Mesodermal cell (in vitro differentiated cells): ENCODE measurements around the gene MECR.

Experiments used
- H3K27ac ChIP-seq: 2 replicates; pipeline ENCODE4 v1.7.0; 2013; ENCODE audit warnings: mild to moderate bottlenecking, low read depth, low read length, moderate library complexity; ENCODE audit not compliant: severe bottlenecking
- H3K36me3 ChIP-seq: 2 replicates; pipeline ENCODE4 v1.7.1; 2013; ENCODE audit warnings: mild to moderate bottlenecking, low read length, moderate library complexity; ENCODE audit not compliant: control insufficient read depth, insufficient read depth
- H3K4me1 ChIP-seq: one replicate; pipeline ENCODE4 v1.7.1; 2013; ENCODE audit warnings: mild to moderate bottlenecking, low read length; ENCODE audit not compliant: insufficient read depth, control insufficient read depth, poor library complexity, severe bottlenecking
- H3K4me3 ChIP-seq: 2 replicates; pipeline ENCODE4 v1.7.0; 2013; ENCODE audit warnings: low read length, control low read depth, mild to moderate bottlenecking; ENCODE audit not compliant: insufficient read depth, poor library complexity, severe bottlenecking; ENCODE audit errors: extremely low read depth
- H3K9me3 ChIP-seq: 2 replicates; pipeline ENCODE4 v1.7.1; 2013; ENCODE audit warnings: mild to moderate bottlenecking, low read length, moderate library complexity; ENCODE audit not compliant: control insufficient read depth
- WGBS, 2 experiments: methylation state at CpG; one replicate each; pipeline ENCODE4 v1.1.5; 2013; ENCODE audit warnings: missing lambda C conversion rate in 2 of 2; ENCODE audit not compliant: insufficient coverage in 2 of 2; 5-methylcytosine and 5-hydroxymethylcytosine counted together

The MECR gene

DNA sequence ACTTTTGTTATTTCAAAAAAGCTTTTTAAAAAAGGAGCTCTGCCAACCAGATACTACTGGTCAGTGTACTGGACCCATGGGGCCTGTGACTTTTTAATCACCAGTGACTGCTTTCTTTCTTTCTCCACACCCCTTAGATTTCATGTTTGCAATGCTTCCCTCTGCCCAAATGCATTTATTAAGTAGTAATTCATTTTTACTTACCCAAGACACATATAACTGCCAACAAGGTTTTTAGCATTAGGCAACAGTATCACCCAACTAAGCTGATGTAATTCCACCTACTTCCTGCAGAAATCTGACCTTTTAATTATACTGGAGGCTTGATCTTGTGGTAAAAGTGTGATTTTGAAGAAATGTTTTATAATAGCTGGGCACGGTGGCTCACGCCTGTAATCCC lies 12.5 kb downstream of the MECR start:
- WGBS, 2 experiments: 79 to 94% methylated on average over 2 of the region's 2 CpGs
- Histone ChIP-seq H3K4me3 (no peak overlapping the region), H3K9me3 (no peaks in the 10 kb centered on the region), H3K36me3 (peaks cover 56% of the 10 kb centered on the region), H3K27ac (no peak overlapping the region), H3K4me1 (peaks cover 6% of the 10 kb centered on the region)

DNA sequence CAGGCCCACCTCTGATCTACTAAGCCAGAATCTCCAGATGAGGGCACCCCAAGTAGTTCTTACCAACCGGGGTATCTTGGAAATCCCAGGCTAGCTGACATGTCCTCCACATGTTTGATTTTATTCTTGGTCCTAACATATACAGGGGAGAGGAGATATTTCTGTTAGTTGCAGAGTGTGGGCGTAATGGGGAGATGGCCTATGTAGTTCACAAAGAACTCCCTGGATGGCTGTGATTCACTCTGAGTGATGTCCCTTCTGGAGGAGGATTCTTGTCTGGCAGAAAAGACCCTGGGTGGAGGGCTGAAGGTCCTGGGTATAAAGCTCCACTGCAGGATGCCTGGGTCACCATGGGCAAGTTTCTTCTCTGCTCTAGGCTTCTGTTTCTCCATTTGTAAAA lies 13.1 kb downstream of the MECR start:
- WGBS, 2 experiments: 83 to 100% methylated on average over 1 of the region's 2 CpGs
- Histone ChIP-seq H3K4me1 (peaks cover 1% of the 10 kb centered on the region), H3K9me3 (no peaks in the 10 kb centered on the region), H3K27ac (no peak overlapping the region), H3K4me3 (no peak overlapping the region), H3K36me3 (peaks cover 56% of the 10 kb centered on the region)

DNA sequence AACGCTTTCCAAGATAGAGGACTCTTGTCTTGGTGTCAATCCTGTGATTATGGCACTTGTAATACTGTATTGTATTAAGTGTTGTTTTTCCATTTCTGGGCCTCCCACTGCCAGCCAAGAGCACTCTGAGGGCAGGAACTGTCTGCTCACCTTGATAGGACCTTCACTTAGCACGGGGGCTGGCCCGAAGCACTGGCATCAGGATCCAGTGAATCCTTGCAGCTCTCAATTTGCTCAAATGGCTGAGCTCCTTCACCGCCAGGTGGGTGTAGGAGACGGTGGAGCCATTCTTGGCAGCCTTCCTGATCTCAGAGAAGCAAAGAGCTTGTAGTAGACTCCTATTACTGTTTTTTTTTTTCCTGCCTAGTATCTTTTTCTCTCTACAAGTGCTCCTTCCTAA lies 17.7 kb downstream of the MECR start:
- WGBS, 2 experiments: 76 to 81% methylated on average over 4 of the region's 5 CpGs
- Histone ChIP-seq H3K9me3 (no peaks in the 10 kb centered on the region), H3K4me1 (peaks cover 22% of the 10 kb centered on the region), H3K4me3 (no peak overlapping the region), H3K36me3 (peaks cover 51% of the 10 kb centered on the region), H3K27ac (no peak overlapping the region)

DNA sequence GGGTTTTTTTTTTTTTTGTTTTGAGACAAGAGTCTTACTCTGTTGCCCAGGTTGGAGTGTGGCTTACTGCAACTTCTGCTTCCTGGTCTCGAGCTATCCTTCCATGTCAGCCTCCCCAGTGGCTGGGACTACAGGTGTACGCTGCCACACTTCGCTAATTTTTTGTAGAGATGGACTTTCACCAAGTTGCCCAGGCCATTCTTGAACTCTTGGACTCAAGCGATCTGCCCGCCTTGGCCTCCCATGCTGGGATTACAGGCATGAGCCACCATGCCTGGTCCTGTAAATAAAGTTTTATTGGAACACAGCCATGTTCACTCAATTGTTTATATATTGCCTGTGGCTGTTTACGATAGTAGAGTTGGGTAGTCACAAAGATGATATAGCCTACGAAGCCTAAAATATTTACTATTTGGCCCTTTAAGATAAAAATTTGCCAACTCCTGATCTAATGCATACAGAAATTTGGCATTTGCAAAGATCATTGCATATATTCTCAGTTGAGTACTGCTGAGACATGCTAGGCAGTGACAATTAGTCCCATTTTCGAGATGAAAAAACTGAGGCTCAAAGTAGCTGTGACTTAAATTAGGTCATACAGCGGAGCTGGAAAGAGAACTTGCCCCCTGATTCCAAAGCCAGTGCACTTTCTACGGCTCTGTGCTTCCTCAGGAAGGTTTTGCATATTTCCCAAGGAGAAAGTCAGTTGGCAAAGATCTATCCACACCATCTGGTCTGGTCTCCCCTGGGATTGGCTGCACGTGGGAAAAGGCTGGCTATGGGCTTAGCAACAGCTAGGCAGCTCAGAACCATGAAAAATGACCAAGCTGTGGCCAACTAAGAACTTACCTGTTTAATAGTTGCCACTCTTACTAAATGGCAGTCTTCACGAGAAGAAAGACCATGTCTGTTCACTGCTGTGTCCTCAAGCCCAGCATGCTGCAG lies 19.4 kb downstream of the MECR start:
- 94 to 96% methylated on average over 8 to 11 of the region's 12 CpGs for WGBS, 2 experiments
- no peak overlapping the region for H3K27ac ChIP-seq
- no peak overlapping the region for H3K4me3 ChIP-seq
- H3K36me3 ChIP-seq: peaks cover 48% of the 10 kb centered on the region
- H3K9me3 ChIP-seq: no peaks in the 10 kb centered on the region
- H3K4me1 ChIP-seq: peaks cover 28% of the 10 kb centered on the region

DNA sequence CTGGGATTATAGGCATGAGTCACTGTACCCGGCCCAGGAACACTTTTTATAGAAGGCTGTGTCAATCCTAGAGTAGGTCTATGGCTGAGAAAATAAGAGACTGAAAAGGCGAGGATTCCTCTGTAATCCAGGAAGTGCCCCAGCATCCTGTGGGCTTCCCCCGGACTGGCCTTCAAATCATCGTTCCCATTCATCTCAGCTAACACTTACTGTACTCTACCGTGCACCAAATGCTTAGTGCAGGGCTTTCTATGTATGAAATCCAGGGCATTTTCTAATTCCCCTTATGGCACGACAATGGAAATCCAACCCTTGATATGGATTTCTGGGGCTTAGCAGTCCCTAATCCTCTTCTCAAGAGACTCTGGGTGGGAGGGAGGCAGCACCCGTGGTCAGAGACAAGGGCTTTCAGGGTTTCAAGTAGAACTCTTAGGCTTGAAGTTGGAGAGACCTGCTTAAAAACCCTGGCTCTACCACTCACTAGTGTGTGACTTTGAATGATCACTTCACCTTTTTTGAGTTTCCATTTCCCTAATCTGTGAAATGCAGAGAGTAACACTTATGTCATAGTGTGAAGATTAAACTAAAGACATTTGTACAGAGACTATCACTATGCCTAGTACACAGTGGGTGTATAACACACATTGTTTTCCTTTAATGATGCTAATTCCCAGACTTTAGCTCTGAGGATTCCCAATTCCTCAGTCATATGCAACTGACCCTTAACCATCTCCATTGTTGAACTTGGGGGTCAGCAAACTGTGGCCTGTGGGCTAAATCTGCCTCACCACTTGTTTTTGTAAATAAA lies 20.3 kb downstream of the MECR start:
- peaks cover 28% of the 10 kb centered on the region for H3K4me1 ChIP-seq
- peak overlapping the region; percentile 16 for H3K27ac ChIP-seq
- no peaks in the 10 kb centered on the region for H3K9me3 ChIP-seq
- 88 to 95% methylated on average over 5 of the region's 7 CpGs for WGBS, 2 experiments
- no peak overlapping the region for H3K4me3 ChIP-seq
- H3K36me3 ChIP-seq: peaks cover 48% of the 10 kb centered on the region

DNA sequence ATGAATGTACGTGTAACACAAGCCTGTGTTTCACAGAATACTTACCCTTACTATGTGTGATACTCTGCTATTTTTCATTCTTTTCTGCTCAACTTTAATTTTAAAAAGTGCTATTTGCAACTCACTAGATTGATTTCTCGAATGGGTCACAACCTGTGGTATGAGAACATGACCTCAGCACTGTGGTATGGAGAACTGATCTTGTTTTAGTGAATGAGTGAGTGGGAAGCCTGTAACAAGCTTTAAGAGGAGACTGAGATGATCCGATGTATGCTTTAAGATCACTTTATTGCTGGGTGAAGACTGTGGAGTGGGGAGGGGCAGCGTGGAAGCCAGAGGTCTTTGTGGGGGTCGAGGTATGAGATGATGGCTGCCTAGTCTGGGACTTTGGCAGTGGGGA lies 21.6 kb downstream of the MECR start:
- Histone ChIP-seq H3K36me3 (peaks cover 37% of the 10 kb centered on the region), H3K9me3 (no peaks in the 10 kb centered on the region), H3K4me3 (no peak overlapping the region), H3K27ac (peak overlapping the region; percentile 50), H3K4me1 (peaks cover 28% of the 10 kb centered on the region)
- WGBS, 2 experiments: 93% methylated on average over 5 of the region's 5 CpGs

DNA sequence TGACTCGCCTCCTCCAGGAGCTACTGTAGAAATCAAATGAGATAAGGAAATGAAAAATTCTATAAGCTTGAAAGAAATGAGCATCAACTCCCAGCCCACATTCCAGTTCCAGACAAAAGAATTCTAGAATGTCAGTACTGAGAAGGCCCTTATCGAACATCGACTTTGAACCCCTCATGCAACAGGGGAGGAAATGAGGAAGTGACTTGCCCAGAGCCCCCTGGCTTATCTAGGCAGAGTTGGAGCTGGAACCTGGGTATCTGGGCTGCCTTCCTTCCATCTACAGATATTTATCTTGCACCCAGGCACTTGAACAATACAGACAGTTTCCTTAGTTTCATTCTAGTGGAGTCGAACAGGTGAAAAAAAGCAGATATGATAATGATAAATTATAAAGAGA lies 22.3 kb downstream of the MECR start:
- no peak overlapping the region for H3K4me3 ChIP-seq
- peaks cover 28% of the 10 kb centered on the region for H3K4me1 ChIP-seq
- H3K9me3 ChIP-seq: no peaks in the 10 kb centered on the region
- H3K36me3 ChIP-seq: peaks cover 37% of the 10 kb centered on the region
- WGBS, 2 experiments: 93 to 100% methylated on average over 1 to 2 of the region's 4 CpGs
- H3K27ac ChIP-seq: peak overlapping the region; percentile 50

DNA sequence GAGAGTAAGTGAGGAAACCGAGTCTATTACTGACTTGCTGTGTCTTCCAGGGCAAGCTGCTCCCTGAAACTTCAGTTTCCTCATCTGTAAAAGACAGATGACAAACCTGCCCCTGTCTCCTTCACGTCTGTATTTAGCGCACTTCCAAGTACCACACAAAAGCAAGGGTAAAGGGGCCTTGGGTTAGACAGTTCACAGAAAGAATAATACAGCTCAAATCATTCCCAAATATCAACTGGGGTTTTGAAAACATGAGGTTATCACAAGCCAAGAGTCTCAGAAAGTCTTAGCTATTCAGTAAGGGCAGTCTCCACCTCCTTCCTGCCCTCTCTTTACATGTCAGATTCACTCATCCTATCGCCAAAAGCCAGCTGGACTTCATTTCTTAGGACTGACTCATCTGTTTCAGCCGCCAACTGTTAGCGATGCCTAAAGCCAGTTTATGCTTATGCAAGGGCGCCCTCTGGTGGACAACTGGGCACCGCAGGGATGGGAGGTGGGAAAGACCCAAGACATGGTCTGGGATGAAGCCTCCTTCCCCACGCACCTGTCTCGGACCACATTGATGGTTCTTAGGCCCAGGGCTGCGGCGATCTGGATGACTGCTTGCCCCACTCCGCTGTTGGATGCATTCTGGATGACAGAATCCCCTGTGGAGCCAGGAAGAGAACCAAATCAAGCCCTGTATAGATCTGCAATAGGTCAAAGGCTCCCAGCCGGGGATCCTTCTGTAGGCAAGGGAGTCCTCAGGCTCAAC lies 28.0 kb downstream of the MECR start:
- Histone ChIP-seq H3K9me3 (no peaks in the 10 kb centered on the region), H3K4me1 (peaks cover 26% of the 10 kb centered on the region), H3K36me3 (peaks cover 52% of the 10 kb centered on the region), H3K27ac (peak overlapping the region; percentile 86), H3K4me3 (no peak overlapping the region)
- WGBS, 2 experiments: 26 to 30% methylated on average over 11 to 13 of the region's 14 CpGs

DNA sequence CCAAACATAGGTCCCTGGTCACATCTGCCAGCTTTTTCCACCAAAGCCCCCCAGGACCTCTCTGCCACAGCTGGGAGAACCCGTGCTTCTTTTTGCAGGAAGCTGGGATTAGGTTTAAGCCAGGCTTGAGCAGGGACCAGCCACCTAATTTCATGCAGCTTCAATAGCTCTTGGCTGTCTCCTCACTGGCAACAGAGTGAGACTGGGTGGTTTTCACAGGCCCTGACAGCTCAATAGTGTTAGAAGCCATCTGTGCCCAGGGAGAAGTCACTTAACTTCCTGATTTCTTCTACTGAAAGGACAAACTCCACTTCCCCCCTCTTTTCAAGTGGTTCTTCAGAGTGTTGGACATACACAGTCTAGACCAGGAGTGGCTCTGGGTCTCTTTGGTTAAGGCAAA lies 28.7 kb downstream of the MECR start:
- Histone ChIP-seq H3K4me1 (peaks cover 29% of the 10 kb centered on the region), H3K27ac (peak overlapping the region; percentile 86), H3K9me3 (no peaks in the 10 kb centered on the region), H3K4me3 (no peak overlapping the region), H3K36me3 (peaks cover 52% of the 10 kb centered on the region)
- 100% methylated on average over 1 of the region's 1 CpG for WGBS, 2 experiments

DNA sequence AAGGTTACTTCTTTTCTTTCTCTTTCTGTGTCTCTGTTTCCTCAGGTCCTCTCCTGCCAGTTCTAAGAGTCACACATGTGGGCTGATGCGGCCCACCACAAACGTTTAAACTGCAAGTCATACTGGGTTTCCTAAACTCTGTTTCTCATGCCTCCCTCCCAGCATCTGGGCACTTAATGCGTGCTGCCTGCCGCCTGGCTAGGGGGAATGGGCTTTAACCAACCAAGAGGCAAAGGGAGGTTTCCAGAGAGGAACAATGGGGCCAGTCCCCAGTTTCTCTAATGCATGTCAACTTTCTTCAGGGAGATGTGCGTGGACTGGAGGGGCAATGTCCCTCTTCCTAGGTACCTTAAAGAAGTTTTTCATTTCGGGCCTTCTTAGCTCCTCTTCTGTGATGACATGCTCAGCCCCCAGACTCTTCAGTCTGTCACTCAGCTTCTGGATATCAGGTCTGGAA lies 29.1 kb downstream of the MECR start:
- peaks cover 32% of the 10 kb centered on the region for H3K4me1 ChIP-seq
- H3K9me3 ChIP-seq: no peaks in the 10 kb centered on the region
- H3K27ac ChIP-seq: peak overlapping the region; percentile 86
- H3K4me3 ChIP-seq: no peak overlapping the region
- peaks cover 49% of the 10 kb centered on the region for H3K36me3 ChIP-seq
- 87 to 100% methylated on average over 4 to 6 of the region's 6 CpGs for WGBS, 2 experiments
